Endothelial cell (in vitro differentiated cells): ENCODE data around the gene DERL3. TPM values are rescaled to one million over a fixed set of nuclear protein-coding genes. Genes with fewer than 3 reads are reported as not detected.

Experiments used
- DNase-seq: peaks from one replicate; pipeline ENCODE4 v3.0.0; 2021; ENCODE audit warnings: low spot score
- H3K27ac Mint-ChIP-seq: one replicate; pipeline ENCODE4 v1.8.0; 2021; ENCODE audit warnings: mixed read lengths, inconsistent platforms; ENCODE audit not compliant: unreplicated experiment
- H3K27me3 Mint-ChIP-seq: one replicate; pipeline ENCODE4 v1.8.0; 2021; ENCODE audit warnings: mild to moderate bottlenecking, moderate library complexity, mixed read lengths, inconsistent platforms; ENCODE audit not compliant: unreplicated experiment
- H3K36me3 Mint-ChIP-seq: one replicate; pipeline ENCODE4 v1.8.0; 2021; ENCODE audit warnings: mild to moderate bottlenecking, low read depth, mixed read lengths, inconsistent platforms; ENCODE audit not compliant: unreplicated experiment
- H3K4me1 Mint-ChIP-seq: one replicate; pipeline ENCODE4 v1.8.0; 2021; ENCODE audit warnings: mild to moderate bottlenecking, mixed read lengths, inconsistent platforms; ENCODE audit not compliant: unreplicated experiment
- H3K4me3 Mint-ChIP-seq: one replicate; pipeline ENCODE4 v1.8.0; 2021; ENCODE audit warnings: mild to moderate bottlenecking, mixed read lengths, inconsistent platforms; ENCODE audit not compliant: unreplicated experiment
- H3K9me3 Mint-ChIP-seq: one replicate; pipeline ENCODE4 v1.8.0; 2021; ENCODE audit warnings: mixed read lengths, inconsistent platforms; ENCODE audit not compliant: unreplicated experiment
- total RNA-seq: library from RNA; stranded (reverse); fragmentation: NEBNext Ultra II Directional; extraction: Animal tissue kit (Norgen Biotek cat#: 25700); gene quantifications from one replicate; pipeline ENCODE4 v1.2.1, GENCODE V29; 2021; ENCODE audit not compliant: unreplicated experiment
- TF ChIP-seq, protein P1 (sequence below): fragments of 200-600 bp; sonication (generic); IDR thresholded peaks from one replicate; pipeline ENCODE4 v1.5.0; 2021; ENCODE audit warnings: antibody characterized with exemption; ENCODE audit not compliant: unreplicated experiment

DERL3 gene
- total RNA-seq, 1 donor from 2014 or later: 1.3 TPM

DNA sequence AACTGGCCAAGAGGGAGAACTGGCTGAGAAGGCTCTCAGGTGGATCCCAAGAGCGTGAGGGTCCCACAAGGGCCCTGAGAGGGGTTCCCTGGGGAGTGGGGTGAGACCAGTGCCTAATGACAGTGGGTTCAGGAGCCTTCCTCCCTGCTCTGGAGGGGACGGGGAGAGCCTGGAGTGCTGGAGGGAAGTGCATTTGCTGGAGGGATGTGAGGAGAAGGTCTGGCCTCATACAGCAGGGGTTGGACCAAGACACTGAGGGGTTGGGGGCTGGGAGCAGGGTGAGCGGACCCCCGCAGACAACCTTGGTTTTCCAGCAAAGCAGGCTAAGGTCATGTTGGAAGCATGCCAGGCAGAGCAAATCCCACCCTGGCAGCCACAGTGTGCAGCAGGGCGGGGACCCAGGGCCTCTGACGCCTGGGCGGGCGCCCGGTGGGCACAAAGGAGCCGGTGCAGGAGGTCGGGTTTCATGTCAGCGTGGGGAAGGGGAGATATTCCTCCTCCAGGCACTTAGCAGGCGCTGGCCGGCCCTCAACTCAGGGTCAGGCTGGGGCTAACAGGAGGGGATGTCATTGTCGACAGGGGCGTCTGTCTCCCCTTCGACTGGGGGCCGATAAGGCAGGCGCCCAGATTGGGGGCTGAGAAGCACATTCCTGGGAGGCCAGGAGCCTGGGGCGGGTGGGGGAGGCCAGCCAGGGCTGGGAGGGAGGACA, 3.1 kb upstream of the DERL3 start:
- Mint-ChIP-seq H3K27ac (no peak overlapping the region), H3K4me3 (no peak overlapping the region), H3K4me1 (peaks cover 11% of the 10 kb centered on the region), H3K9me3 (no peaks in the 10 kb centered on the region), H3K27me3 (peaks cover 20% of the 10 kb centered on the region), H3K36me3 (peaks cover 3% of the 10 kb centered on the region)
- DNase-seq: no peak
- TF ChIP-seq, protein P1, sequence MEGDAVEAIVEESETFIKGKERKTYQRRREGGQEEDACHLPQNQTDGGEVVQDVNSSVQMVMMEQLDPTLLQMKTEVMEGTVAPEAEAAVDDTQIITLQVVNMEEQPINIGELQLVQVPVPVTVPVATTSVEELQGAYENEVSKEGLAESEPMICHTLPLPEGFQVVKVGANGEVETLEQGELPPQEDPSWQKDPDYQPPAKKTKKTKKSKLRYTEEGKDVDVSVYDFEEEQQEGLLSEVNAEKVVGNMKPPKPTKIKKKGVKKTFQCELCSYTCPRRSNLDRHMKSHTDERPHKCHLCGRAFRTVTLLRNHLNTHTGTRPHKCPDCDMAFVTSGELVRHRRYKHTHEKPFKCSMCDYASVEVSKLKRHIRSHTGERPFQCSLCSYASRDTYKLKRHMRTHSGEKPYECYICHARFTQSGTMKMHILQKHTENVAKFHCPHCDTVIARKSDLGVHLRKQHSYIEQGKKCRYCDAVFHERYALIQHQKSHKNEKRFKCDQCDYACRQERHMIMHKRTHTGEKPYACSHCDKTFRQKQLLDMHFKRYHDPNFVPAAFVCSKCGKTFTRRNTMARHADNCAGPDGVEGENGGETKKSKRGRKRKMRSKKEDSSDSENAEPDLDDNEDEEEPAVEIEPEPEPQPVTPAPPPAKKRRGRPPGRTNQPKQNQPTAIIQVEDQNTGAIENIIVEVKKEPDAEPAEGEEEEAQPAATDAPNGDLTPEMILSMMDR: no peak

DNA sequence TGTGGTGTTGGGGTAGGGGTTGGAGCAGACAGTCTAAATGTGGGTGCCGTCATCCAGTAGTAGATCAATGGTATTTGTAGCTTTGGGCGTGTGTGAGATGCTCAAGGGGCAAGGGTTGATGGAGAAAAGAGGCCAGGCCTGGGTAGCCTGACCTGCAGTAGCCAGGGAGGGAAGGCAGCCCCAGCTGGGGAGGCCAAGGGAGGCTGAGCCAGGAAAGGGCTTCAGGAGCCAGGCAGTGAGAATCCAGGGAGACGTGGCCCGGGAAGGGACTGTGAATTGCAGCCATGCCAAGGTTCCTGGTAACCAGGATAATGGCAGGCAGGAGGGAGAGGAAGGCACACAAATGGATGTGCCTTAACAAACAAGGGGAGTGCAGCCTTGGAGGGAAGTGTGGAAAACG, 2.5 kb upstream of the DERL3 start:
- H3K36me3 Mint-ChIP-seq: peaks cover 3% of the 10 kb centered on the region
- H3K4me1 Mint-ChIP-seq: peaks cover 15% of the 10 kb centered on the region
- H3K9me3 Mint-ChIP-seq: no peaks in the 10 kb centered on the region
- TF ChIP-seq, protein P1: no peak
- no peak for DNase-seq
- H3K27me3 Mint-ChIP-seq: peaks cover 20% of the 10 kb centered on the region
- H3K4me3 Mint-ChIP-seq: peak overlapping the region; percentile 20
- H3K27ac Mint-ChIP-seq: peak overlapping the region; percentile 32

DNA sequence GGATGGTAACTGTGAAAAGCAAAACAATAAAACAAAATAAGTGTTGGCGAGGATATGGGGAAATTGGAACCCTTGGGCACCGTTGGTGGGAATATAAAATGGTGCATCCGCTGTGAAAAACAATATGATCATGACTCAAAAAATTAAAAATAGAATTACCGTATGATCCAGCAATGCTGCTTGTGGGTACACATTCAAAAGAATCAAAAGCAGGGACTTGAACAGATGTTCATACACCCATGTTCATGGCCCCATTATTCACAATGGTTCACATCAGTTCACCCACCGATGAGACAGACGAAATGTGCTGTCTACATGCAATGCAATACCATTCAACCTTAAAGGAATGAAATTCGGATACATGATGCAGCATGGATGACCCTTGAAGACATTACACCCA, 1.2 kb upstream of the DERL3 start:
- peaks cover 10% of the 10 kb centered on the region for H3K4me1 Mint-ChIP-seq
- no peak for DNase-seq
- H3K27me3 Mint-ChIP-seq: peaks cover 19% of the 10 kb centered on the region
- H3K9me3 Mint-ChIP-seq: no peaks in the 10 kb centered on the region
- TF ChIP-seq, protein P1: no peak
- no peak overlapping the region for H3K4me3 Mint-ChIP-seq
- no peak overlapping the region for H3K27ac Mint-ChIP-seq
- H3K36me3 Mint-ChIP-seq: peaks cover 3% of the 10 kb centered on the region

DNA sequence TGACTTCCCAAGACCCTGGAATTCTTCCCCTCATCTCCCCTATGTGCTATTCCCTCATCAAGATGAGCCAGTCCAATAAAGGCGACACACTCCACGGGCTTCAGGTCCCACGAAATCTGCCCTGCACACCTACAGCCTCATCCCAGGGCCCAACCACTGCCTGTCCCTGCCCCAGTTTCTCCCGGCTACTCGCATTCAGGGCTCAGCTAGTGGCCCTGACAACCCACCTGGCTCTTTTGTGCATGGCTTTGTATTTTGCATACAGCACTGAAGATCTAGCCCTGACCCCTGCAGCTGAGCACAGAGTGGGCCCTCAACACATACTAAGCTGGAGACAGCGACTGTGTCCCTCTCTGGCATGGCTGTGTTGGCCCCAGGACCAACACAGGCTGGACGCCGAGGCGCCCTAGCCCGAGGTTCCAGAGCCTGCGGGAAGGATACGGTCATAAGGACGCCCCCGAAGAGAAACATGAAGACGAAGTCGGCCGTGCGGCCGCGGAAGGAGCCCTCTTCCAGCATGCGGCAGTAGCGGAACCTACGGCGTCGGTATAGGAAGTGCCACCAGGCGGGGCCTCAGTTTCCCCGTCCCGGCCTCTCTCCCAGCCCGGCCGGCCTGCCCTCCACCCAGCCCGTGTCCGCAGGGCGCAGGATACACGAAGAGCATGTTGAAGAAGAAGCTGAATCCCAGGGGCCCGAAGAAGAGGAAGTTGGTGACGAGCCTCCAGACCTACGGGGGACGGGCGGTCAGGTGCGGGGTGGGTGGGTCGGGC, 710 bp downstream of the DERL3 start:
- Mint-ChIP-seq H3K27ac (peak overlapping the region; percentile 52), H3K9me3 (no peaks in the 10 kb centered on the region), H3K36me3 (peaks cover 3% of the 10 kb centered on the region), H3K4me1 (peaks cover 10% of the 10 kb centered on the region), H3K4me3 (peak overlapping the region; percentile 91), H3K27me3 (peaks cover 21% of the 10 kb centered on the region)
- TF ChIP-seq, protein P1: no peak
- no peak for DNase-seq

DNA sequence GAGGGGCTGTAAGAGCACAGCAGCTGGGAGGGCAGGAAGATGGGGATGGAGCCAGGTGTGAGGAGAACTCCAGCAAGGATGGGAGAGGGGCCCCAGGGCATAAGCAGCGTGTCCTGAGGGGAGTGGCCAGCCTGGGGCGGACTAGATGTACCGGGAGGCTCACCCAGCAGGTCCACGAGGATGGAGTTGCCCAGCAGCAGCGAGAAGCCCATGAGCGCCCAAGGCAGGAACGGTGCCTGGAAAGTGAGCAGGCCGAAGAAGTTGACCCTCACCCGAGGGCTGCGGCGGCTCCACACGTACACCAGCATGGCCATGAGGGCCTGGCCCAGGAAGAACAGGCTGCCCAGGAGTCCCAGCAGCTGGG, 1.3 kb downstream of the DERL3 start:
- no peak for DNase-seq
- Mint-ChIP-seq H3K27ac (no peak overlapping the region), H3K4me3 (no peak overlapping the region), H3K36me3 (peaks cover 3% of the 10 kb centered on the region), H3K4me1 (peaks cover 10% of the 10 kb centered on the region), H3K9me3 (no peaks in the 10 kb centered on the region), H3K27me3 (peaks cover 21% of the 10 kb centered on the region)
- TF ChIP-seq, protein P1: no peak
